Measurements from ENCODE around the gene TCF7L1.
A peak's percentile ranks its signal among the peaks of the same experiment; 100 is the strongest.

Gene TCF7L1

GRCh38 chr2:85255456-85255812 lies 122.2 kb downstream of the TCF7L1 start:
- DNase-seq (ENCODE audit: low spot score), result no peak

GRCh38 chr2:85255813-85256594 lies 122.8 kb downstream of the TCF7L1 start:
- peak; percentile 73 for DNase-seq (ENCODE audit: low spot score)

- DNase-seq (ENCODE audit: low spot score), result no peak
Measured at GRCh38 chr2:85257359-85257969, 124.3 kb downstream of the TCF7L1 start.

- DNase-seq (ENCODE audit: low spot score), result no peak
Measured at GRCh38 chr2:85257970-85258605, 124.9 kb downstream of the TCF7L1 start.

DNA sequence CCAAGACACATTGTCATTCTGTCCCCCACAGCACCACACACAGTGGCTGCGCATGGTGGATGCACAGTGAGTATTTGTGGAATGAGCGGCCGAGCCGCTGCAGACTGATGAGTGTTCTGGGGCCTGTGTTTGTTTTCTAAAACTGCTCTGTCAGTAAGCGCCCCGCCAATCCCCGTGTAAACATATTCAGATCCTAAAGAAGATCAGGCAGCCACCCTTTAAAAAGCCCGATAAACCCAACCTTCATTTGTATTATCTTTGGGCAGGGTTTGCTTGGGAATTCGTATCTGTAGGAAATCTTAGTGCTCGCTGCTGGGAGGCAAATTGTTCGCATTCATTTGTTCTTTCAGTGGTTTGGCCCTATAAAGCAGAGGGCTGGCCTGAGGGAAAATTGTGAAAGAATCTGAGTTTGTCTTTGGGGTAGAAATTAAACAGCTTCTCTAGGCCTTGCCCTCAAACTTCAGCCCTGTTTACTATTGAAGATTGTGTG lies 126.0 kb downstream of the TCF7L1 start:
- peak; percentile 39 for DNase-seq (ENCODE audit: low spot score)

DNA sequence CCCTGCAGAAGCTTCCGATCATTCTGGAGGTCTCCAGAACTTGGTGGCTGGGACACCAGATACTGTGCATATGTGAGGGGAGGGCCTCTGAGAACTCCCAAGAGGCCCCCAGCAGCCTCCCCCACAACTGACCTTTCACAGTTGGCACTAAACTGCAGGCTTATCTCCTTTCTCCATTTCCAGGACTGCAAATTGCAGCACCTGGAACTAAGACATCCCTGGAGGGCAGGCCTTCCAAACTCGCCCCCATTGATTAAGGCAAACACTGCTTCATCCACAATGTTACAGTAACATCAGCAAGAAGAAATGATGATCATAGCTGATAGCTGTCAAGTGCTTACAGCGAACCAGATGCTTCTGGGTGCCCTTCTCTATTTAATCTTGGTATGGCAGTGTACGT lies 126.7 kb downstream of the TCF7L1 start:
- no peak for DNase-seq (ENCODE audit: low spot score)

- no peak for DNase-seq (ENCODE audit: low spot score)
Measured at GRCh38 chr2:85263591-85263990, 130.4 kb downstream of the TCF7L1 start.

DNA sequence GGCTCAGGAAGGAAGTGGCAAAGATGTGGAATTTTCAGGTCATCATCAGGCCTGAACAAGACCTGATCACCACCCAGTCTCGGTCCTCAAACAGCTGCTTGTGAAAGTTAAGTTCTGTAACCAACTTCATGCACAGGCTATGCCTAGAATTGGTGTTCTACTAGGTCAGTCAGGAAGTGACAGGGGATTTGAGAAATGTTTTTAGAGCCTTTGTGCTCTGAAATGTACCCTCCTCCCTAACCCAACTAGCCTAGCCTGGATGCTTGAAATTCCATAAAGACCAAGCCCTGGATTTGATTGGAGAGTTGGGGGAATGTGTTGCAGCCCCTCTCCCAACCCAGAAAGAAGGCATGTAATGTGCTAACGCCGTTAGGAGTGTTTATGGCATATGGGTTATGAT lies 131.3 kb downstream of the TCF7L1 start:
- no peak for DNase-seq (ENCODE audit: low spot score)

DNA sequence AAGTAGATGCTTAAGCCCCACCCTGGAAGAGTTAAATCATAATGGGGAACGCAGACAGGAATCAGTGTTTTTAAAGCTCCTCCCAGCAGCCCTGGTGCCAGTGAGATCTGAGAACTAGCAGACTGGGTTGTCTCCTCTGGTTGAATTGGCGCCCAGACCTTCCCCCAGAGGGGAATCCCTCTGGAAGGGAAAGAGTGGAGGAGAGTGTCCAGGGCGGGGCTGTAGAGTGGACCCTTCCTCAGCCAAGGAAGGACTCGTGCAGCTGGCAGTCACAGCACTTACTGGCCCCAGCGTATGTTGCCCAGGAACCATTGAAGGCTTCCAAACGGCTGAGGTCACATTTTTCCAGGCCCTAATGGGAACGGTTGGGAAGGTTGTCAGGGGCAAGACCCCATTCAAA lies 132.1 kb downstream of the TCF7L1 start:
- no peak for DNase-seq (ENCODE audit: low spot score)

GRCh38 chr2:85266146-85267041 lies 133.2 kb downstream of the TCF7L1 start:
- peak; percentile 59 for DNase-seq (ENCODE audit: low spot score)

DNA sequence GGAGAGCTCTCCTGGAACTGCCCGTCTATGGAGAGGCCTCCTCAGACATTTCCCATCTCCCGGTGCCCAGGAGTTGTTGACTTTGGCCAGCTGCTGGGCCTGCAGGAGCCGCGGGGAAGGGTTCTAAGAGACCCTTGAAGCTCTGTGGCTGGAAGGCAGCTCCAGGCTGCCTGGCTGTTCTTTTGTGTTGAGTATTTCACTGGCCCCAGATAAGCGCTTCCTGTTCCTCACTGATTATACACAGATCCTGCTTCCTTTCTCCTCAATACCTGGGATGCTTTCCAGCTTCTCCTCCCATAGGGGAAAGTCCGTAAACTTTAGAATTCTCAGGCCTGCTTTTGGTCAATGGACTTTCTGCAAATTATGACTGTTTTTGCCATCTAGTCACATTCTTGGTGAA lies 136.8 kb downstream of the TCF7L1 start:
- DNase-seq (ENCODE audit: low spot score), result no peak

DNA sequence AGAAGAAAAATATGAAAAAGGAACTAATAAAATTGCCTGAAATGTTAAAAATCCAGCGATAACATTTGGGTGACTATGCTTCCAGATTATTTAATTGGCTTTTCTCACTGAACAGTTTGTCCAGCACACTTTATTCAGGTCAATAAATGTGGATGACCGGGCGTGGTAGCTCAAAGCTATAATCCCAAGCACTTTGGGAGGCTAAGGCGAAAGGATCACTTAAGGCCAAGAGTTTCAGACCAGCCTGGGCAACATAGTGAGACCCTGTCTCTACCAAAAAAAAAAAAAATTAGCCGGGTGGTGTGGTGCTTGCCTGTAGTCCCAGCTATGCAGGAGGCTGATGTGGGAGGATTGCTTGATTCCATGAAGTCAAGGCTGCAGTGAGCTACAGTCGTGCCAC lies 139.2 kb downstream of the TCF7L1 start:
- no peak for DNase-seq (ENCODE audit: low spot score)

GRCh38 chr2:85273738-85274731 lies 140.8 kb downstream of the TCF7L1 start:
- DNase-seq (ENCODE audit: low spot score), result peak; percentile 60

GRCh38 chr2:85275984-85276540 lies 142.9 kb downstream of the TCF7L1 start:
- DNase-seq (ENCODE audit: low spot score), result no peak

GRCh38 chr2:85276571-85277118 lies 143.5 kb downstream of the TCF7L1 start:
- no peak for DNase-seq (ENCODE audit: low spot score)

GRCh38 chr2:85277416-85278158 lies 144.4 kb downstream of the TCF7L1 start:
- peak; percentile 70 for DNase-seq (ENCODE audit: low spot score)

GRCh38 chr2:85278361-85278760 lies 145.2 kb downstream of the TCF7L1 start:
- no peak for DNase-seq (ENCODE audit: low spot score)

- DNase-seq (ENCODE audit: low spot score), result no peak
Measured at GRCh38 chr2:85281553-85281952, 148.4 kb downstream of the TCF7L1 start.

DNA sequence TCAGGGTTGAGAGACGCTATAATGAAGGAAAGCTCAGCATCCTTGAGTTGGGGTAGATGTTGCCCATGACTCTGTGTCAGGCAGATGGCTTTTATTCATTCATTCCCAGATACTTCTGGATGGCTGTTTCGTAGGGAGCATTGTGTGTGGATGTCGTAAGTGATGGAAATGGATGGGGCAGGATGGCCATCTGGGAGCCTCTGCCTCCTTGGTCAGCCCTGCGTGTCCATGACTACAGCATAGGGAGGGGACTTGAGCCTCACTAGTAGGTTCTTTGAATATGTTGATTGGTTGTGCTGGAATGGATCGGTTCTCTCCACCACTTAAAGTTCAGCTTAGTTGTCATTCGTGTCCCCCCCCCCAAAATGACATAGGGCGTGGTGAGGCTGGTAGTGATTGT lies 149.7 kb downstream of the TCF7L1 start:
- DNase-seq (ENCODE audit: low spot score), result no peak

GRCh38 chr2:85283641-85284040 lies 150.4 kb downstream of the TCF7L1 start:
- no peak for DNase-seq (ENCODE audit: low spot score)

Data from AG08396 (cell line).